Measurements from ENCODE around the gene EHD2. TPM values are rescaled to one million over a fixed set of nuclear protein-coding genes. Genes with fewer than 3 reads are reported as not detected.
"Not testable (repeated sequence)": the region's sequence is repeated elsewhere in the genome, so short reads cannot be mapped to it uniquely, and the experiment has no call there.

The EHD2 gene
- total and polyA plus RNA-seq, 7 experiments from 2014 or later, result 0.15 to 0.37 (median 0.19) TPM; not detected in 4

DNA sequence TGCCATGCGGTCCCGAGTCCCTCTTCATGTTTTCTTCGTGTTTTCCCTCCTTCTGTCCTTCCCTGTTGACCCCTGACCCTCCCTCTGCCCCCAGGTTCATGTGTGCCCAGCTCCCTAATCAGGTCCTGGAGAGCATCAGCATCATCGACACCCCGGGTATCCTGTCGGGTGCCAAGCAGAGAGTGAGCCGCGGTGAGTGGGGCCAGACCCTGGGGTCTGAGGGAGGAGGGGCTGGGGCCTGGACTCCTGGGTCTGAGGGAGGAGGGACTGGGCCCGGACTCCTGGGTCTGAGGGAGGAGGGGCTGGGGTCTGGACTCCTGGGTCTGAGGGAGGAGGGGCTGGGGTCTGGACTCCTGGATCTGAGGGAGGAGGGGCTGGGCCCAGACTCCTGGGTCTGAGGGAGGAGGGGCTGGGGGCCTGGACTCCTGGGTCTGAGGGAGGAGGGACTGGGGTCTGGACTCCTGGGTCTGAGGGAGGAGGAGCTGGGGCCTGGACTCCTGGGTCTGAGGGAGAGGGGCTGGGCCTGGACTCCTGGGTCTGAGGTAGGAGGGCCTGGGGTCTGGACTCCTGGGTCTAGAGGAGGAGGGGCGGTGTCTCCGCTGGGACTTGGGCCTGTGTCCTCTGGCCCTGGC is 5.3 kb downstream of the EHD2 start:
- H3K4me1 Mint-ChIP-seq; H3K27me3 ChIP-seq (ENCODE audit: control insufficient read depth in 2 of 2, insufficient read depth in 2 of 2, low read length in 2 of 2); H3K36me3 ChIP-seq (ENCODE audit: control insufficient read depth in 2 of 3, insufficient read depth in 3 of 3, low read length in 3 of 3); DNase-seq; H3K4me1 ChIP-seq (ENCODE audit: control insufficient read depth in 2 of 2, insufficient read depth in 2 of 2, low read length in 2 of 2); intact Hi-C loops (cut with micrococcal nuclease); ATAC-seq; H3K4me3 ChIP-seq (ENCODE audit: low read length); H3K9me3 ChIP-seq (ENCODE audit: control insufficient read depth in 2 of 3, low read length in 3 of 3); H3K36me3 Mint-ChIP-seq; H3K27ac Mint-ChIP-seq; H3K4me3 Mint-ChIP-seq; POLR2A ChIA-PET; H3K27ac ChIP-seq (ENCODE audit: low read depth, low read length): not testable (repeated sequence)
- Mint-ChIP-seq H3K9me3 (peaks cover 0 to 20% (median 5%) of the 10 kb centered on the region in 11 donors), H3K27me3 (peaks cover 22 to 42% (median 38%) of the 10 kb centered on the region in 5 donors)
- CTCF ChIA-PET, result interaction anchor here (1.0 kb wide), 1 partner anchor 9 kb away, joined by 4 read pairs; no protein-coding TSS in a partner anchor

DNA sequence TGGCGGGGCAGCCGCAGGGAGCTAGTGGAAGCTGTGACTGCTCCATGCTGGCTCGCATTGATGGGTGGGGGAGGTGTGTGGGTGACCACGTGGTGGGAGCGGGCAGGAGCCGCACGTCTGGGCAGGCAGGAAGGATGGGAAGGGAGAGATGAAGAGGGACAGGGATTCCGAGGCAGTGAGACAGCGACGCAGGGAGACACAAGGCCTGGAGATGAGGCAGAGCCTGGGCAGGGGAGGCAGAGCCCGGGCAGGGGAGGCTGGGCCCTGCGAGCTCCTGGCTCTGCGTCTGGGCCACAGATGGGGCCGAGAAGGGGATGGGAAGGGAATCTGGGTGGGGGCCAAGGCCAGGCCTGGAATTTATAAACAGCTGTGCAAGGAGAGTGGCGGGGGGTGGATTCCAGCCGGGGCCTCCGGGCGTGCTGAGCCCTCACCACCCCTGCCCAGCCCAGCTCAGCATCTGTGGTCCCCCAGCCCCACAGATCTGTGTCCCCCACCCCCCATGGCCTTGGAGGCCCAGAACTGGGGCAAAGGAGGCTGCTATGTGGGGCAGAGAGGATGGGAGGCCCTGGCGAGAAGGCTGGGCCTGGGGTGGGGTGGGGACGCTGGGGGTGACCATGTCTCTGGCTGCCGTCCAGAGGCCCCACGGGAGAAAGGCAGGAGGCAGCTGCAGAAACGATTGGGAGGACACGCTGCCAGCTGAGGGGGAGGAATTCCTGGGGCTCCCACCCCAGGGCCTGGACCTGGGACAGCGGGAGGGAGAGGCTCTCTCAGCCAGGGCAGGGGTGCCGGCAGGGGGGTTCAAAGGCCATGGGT is 6.0 kb downstream of the EHD2 start:
- H3K27ac ChIP-seq (ENCODE audit: low read depth, low read length), result no peak overlapping the region
- POLR2A ChIA-PET, result no interaction called here
- no peak overlapping the region for H3K4me3 Mint-ChIP-seq
- no peak for ATAC-seq
- no peak overlapping the region for H3K27ac Mint-ChIP-seq
- H3K9me3 Mint-ChIP-seq, result peaks cover 0 to 13% (median 5%) of the 10 kb centered on the region in 11 donors
- peaks cover 0 to 3% (median 0%) of the 10 kb centered on the region in 3 experiments for H3K9me3 ChIP-seq (ENCODE audit: control insufficient read depth in 2 of 3, low read length in 3 of 3)
- H3K4me1 ChIP-seq (ENCODE audit: control insufficient read depth in 2 of 2, insufficient read depth in 2 of 2, low read length in 2 of 2), result no peaks in the 10 kb centered on the region
- peaks cover 0 to 3% (median 0%) of the 10 kb centered on the region in 7 donors for H3K4me1 Mint-ChIP-seq
- H3K36me3 Mint-ChIP-seq, result peaks cover 0 to 7% (median 0%) of the 10 kb centered on the region in 5 donors
- H3K27me3 Mint-ChIP-seq, result peaks cover 15 to 35% (median 32%) of the 10 kb centered on the region in 5 donors
- no peak overlapping the region for H3K4me3 ChIP-seq (ENCODE audit: low read length)
- intact Hi-C loops (cut with micrococcal nuclease), result no loop called here
- DNase-seq, result no peak
- no peaks in the 10 kb centered on the region for H3K36me3 ChIP-seq (ENCODE audit: control insufficient read depth in 2 of 3, insufficient read depth in 3 of 3, low read length in 3 of 3)
- CTCF ChIA-PET, result no interaction called here
- no peaks in the 10 kb centered on the region for H3K27me3 ChIP-seq (ENCODE audit: control insufficient read depth in 2 of 2, insufficient read depth in 2 of 2, low read length in 2 of 2)

GRCh38 chr19:47720669-47721422 is 7.6 kb downstream of the EHD2 start:
- H3K4me1 Mint-ChIP-seq, result peaks cover 0 to 3% (median 0%) of the 10 kb centered on the region in 7 donors
- Histone ChIP-seq H3K27ac (ENCODE audit: low read depth, low read length) (no peak overlapping the region), H3K9me3 (ENCODE audit: control insufficient read depth in 2 of 3, low read length in 3 of 3) (no peaks in the 10 kb centered on the region), H3K4me1 (ENCODE audit: control insufficient read depth in 2 of 2, insufficient read depth in 2 of 2, low read length in 2 of 2) (no peaks in the 10 kb centered on the region), H3K27me3 (ENCODE audit: control insufficient read depth in 2 of 2, insufficient read depth in 2 of 2, low read length in 2 of 2) (no peaks in the 10 kb centered on the region), H3K36me3 (ENCODE audit: control insufficient read depth in 2 of 3, insufficient read depth in 3 of 3, low read length in 3 of 3) (no peaks in the 10 kb centered on the region), H3K4me3 (ENCODE audit: low read length) (no peak overlapping the region)
- intact Hi-C loops (cut with micrococcal nuclease), result no loop called here
- H3K36me3 Mint-ChIP-seq, result no peaks in the 10 kb centered on the region
- POLR2A ChIA-PET, result no interaction called here
- CTCF ChIA-PET, result no interaction called here
- H3K27me3 Mint-ChIP-seq, result peaks cover 3 to 24% (median 21%) of the 10 kb centered on the region in 5 donors
- DNase-seq (no peak), ATAC-seq (no peak)
- no peak overlapping the region for H3K27ac Mint-ChIP-seq
- peaks cover 0 to 2% (median 0%) of the 10 kb centered on the region in 11 donors for H3K9me3 Mint-ChIP-seq
- no peak overlapping the region for H3K4me3 Mint-ChIP-seq

DNA sequence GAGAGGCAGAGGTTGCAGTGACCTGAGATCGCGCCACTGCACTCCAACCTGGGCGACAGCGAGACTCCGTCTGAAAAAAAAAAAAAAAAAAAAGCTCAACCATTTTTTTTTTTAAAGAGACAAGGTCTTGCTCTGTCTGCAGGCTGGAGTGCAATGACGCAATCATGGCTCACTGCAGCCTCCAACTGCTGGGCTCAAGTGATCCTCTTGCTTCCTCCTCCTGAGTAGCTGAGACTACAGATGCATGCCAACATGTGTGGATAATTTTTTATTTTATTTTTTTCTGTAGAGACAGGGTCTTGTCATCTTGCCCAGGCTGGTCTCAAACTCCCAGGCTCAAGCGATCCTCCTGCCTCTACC is 10.3 kb downstream of the EHD2 start:
- H3K27ac ChIP-seq (ENCODE audit: low read depth, low read length), result no peak overlapping the region
- intact Hi-C loops (cut with micrococcal nuclease), result no loop called here
- H3K4me3 Mint-ChIP-seq, result peak overlapping the region in 1 of 10 donors; percentile 66
- DNase-seq (no peak), ATAC-seq (peak; percentile 40)
- no peak overlapping the region for H3K4me3 ChIP-seq (ENCODE audit: low read length)
- H3K4me1 Mint-ChIP-seq, result peaks cover 0 to 9% (median 0%) of the 10 kb centered on the region in 7 donors
- H3K36me3 ChIP-seq (ENCODE audit: control insufficient read depth in 2 of 3, insufficient read depth in 3 of 3, low read length in 3 of 3), result no peaks in the 10 kb centered on the region
- H3K27ac Mint-ChIP-seq, result no peak overlapping the region
- no peaks in the 10 kb centered on the region for H3K9me3 ChIP-seq (ENCODE audit: control insufficient read depth in 2 of 3, low read length in 3 of 3)
- H3K36me3 Mint-ChIP-seq, result no peaks in the 10 kb centered on the region
- ChIA-PET POLR2A (no interaction called here), CTCF (interaction anchor here (0.5 to 2.3 kb wide), 3 partner anchors 11 to 15 kb away, joined by 3 to 9 read pairs (median 3); partner anchors contain the start of gene EHD2)
- no peaks in the 10 kb centered on the region for H3K27me3 ChIP-seq (ENCODE audit: control insufficient read depth in 2 of 2, insufficient read depth in 2 of 2, low read length in 2 of 2)
- H3K9me3 Mint-ChIP-seq, result peaks cover 0 to 2% (median 0%) of the 10 kb centered on the region in 11 donors
- peaks cover 0 to 21% (median 13%) of the 10 kb centered on the region in 5 donors for H3K27me3 Mint-ChIP-seq
- no peaks in the 10 kb centered on the region for H3K4me1 ChIP-seq (ENCODE audit: control insufficient read depth in 2 of 2, insufficient read depth in 2 of 2, low read length in 2 of 2)

DNA sequence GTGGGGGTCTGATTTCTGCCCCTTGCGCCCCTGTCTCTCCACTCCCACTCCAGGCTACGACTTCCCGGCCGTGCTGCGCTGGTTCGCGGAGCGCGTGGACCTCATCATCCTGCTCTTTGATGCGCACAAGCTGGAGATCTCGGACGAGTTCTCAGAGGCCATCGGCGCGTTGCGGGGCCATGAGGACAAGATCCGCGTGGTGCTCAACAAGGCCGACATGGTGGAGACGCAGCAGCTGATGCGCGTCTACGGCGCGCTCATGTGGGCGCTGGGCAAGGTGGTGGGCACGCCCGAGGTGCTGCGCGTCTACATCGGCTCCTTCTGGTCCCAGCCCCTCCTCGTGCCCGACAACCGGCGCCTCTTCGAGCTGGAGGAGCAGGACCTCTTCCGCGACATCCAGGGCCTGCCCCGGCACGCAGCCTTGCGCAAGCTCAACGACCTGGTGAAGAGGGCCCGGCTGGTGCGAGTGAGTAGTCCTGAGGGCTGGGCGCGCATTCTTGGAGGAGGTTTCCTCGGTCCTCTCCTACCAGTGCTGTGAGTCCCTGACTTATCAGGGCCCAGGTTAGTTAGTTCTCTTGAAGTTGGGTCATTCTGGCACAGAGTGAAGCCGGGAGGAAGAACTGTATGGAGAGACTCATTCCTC is 12.7 kb downstream of the EHD2 start:
- H3K4me3 Mint-ChIP-seq, result no peak overlapping the region
- no peak for ATAC-seq
- peak overlapping the region in 1 of 9 donors; percentile 16 for H3K27ac Mint-ChIP-seq
- peaks cover 0 to 3% (median 0%) of the 10 kb centered on the region in 11 donors for H3K9me3 Mint-ChIP-seq
- no peak overlapping the region for H3K4me3 ChIP-seq (ENCODE audit: low read length)
- CTCF ChIA-PET, result no interaction called here
- POLR2A ChIA-PET, result no interaction called here
- no peaks in the 10 kb centered on the region for H3K36me3 Mint-ChIP-seq
- DNase-seq, result no peak
- H3K9me3 ChIP-seq (ENCODE audit: control insufficient read depth in 2 of 3, low read length in 3 of 3), result no peaks in the 10 kb centered on the region
- peaks cover 0 to 4% of the 10 kb centered on the region in 2 donors for H3K4me1 ChIP-seq (ENCODE audit: control insufficient read depth in 2 of 2, insufficient read depth in 2 of 2, low read length in 2 of 2)
- peaks cover 10 to 26% (median 17%) of the 10 kb centered on the region in 7 donors for H3K4me1 Mint-ChIP-seq
- intact Hi-C loops (cut with micrococcal nuclease), result no loop called here
- H3K27me3 Mint-ChIP-seq, result peaks cover 0 to 27% (median 23%) of the 10 kb centered on the region in 5 donors
- peaks cover 0 to 7% of the 10 kb centered on the region in 2 donors for H3K27me3 ChIP-seq (ENCODE audit: control insufficient read depth in 2 of 2, insufficient read depth in 2 of 2, low read length in 2 of 2)
- H3K36me3 ChIP-seq (ENCODE audit: control insufficient read depth in 2 of 3, insufficient read depth in 3 of 3, low read length in 3 of 3), result no peaks in the 10 kb centered on the region
- H3K27ac ChIP-seq (ENCODE audit: low read depth, low read length), result no peak overlapping the region

- no peaks in the 10 kb centered on the region for H3K9me3 ChIP-seq (ENCODE audit: control insufficient read depth in 2 of 3, low read length in 3 of 3)
- H3K27ac Mint-ChIP-seq, result peak overlapping the region in 1 of 9 donors; percentile 49
- H3K4me1 ChIP-seq (ENCODE audit: control insufficient read depth in 2 of 2, insufficient read depth in 2 of 2, low read length in 2 of 2), result peaks cover 0 to 4% of the 10 kb centered on the region in 2 donors
- intact Hi-C loops (cut with micrococcal nuclease), result no loop called here
- no peak for ATAC-seq
- no peak overlapping the region for H3K4me3 ChIP-seq (ENCODE audit: low read length)
- ChIA-PET POLR2A (no interaction called here), CTCF (interaction anchor here (0.6 kb wide), 1 partner anchor 86 kb away, joined by 3 read pairs; no protein-coding TSS in a partner anchor)
- no peaks in the 10 kb centered on the region for H3K36me3 Mint-ChIP-seq
- no peak overlapping the region for H3K27ac ChIP-seq (ENCODE audit: low read depth, low read length)
- no peak for DNase-seq
- H3K27me3 ChIP-seq (ENCODE audit: control insufficient read depth in 2 of 2, insufficient read depth in 2 of 2, low read length in 2 of 2), result peaks cover 0 to 7% of the 10 kb centered on the region in 2 donors
- H3K36me3 ChIP-seq (ENCODE audit: control insufficient read depth in 2 of 3, insufficient read depth in 3 of 3, low read length in 3 of 3), result no peaks in the 10 kb centered on the region
- H3K9me3 Mint-ChIP-seq, result peaks cover 0 to 3% (median 0%) of the 10 kb centered on the region in 11 donors
- H3K4me3 Mint-ChIP-seq, result no peak overlapping the region
- peaks cover 0 to 28% (median 24%) of the 10 kb centered on the region in 5 donors for H3K27me3 Mint-ChIP-seq
- H3K4me1 Mint-ChIP-seq, result peaks cover 10 to 26% (median 17%) of the 10 kb centered on the region in 7 donors
Observed at GRCh38 chr19:47726467-47726866, 13.2 kb downstream of the EHD2 start.

Measured in naive thymus-derived CD4-positive, alpha-beta T cell (primary cell).